Subcutaneous adipose tissue (tissue), 4 donors: ENCODE results near the gene STK32B. TPM values are rescaled to one million over a fixed set of nuclear protein-coding genes. Genes with fewer than 3 reads are reported as not detected.

Experiments
- total RNA-seq, 4 donors: library from RNA; depleted of rRNA; stranded (reverse); fragments of >200 nt; gene quantifications; one replicate each; pipeline ENCODE4 v1.1.0, GENCODE V29; 2016
- TF ChIP-seq, protein P1 (sequence below): fragments of 450-650 bp; IDR thresholded peaks from one replicate; pipeline ENCODE4 v1.5.1; 2016; ENCODE audit warnings: low read depth, mild to moderate bottlenecking, control low read depth, antibody characterized with exemption, moderate library complexity

STK32B gene
- total RNA-seq, 4 donors from 2014 or later: 1.3 to 3.2 (median 2.3) TPM

GRCh38 chr4:5209862-5210261 is 158.6 kb downstream of the STK32B start:
- TF ChIP-seq, protein P1, sequence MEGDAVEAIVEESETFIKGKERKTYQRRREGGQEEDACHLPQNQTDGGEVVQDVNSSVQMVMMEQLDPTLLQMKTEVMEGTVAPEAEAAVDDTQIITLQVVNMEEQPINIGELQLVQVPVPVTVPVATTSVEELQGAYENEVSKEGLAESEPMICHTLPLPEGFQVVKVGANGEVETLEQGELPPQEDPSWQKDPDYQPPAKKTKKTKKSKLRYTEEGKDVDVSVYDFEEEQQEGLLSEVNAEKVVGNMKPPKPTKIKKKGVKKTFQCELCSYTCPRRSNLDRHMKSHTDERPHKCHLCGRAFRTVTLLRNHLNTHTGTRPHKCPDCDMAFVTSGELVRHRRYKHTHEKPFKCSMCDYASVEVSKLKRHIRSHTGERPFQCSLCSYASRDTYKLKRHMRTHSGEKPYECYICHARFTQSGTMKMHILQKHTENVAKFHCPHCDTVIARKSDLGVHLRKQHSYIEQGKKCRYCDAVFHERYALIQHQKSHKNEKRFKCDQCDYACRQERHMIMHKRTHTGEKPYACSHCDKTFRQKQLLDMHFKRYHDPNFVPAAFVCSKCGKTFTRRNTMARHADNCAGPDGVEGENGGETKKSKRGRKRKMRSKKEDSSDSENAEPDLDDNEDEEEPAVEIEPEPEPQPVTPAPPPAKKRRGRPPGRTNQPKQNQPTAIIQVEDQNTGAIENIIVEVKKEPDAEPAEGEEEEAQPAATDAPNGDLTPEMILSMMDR: no peak

DNA sequence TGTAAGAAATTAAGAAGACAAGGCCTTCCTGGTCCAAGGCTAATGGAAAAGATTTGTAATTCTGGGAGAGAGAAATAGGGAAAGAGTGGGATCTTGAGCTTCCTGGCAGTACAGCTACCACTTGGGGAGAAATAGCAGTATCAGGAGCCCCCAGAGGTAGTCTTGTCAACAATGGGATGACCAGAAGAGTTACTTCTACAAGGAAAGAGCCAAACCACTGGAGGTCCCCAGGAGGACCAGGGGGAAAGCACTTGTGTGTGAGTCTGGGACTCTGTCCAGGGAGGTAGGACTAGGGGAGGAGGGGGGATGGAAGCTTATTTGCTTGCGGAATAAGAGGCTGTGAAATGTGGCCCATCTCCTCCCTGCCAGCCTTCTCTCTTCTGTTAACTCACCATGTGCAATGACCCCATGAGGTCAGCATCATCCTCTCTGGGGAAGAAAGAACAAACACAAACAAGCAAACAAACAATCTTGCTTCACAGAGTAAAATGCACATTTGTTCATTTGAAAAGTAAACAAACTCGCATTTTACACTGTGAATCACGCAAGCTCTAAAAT is 160.1 kb downstream of the STK32B start:
- TF ChIP-seq, protein P1: no peak

DNA sequence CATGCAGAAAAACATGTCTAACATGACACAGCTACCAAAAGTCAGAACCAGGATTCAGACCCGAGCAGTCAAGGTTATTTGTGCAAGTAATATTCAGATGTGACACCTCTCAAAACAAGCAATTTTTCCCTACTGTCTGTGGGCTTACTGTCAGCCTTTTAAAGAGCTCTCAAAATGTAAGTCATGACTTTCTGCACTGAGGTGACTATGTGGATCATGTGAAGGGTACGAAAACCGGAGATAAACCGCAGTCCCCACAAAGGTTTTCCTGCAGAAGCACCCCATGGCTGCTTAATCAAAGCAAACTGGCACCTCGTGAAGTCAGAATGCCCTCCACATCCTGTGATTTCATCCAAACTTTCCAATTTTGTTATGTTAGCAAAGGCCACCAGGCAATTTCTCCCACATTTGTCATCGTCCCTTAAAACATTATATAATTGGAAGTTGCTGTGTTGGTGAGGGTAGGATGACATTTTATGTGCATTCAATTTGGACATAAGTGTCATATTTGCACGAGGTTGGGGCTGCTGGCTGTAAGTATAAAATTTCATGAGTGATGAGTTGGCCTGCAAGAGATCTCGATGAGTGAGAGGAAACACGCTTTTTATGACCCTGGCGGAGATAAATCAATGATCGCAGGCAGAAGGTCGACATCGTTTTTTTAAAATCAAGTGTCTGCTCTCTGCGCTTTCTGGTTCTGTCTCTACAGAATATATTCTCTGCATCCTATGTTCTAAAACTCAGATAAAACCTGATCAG is 161.2 kb downstream of the STK32B start:
- TF ChIP-seq, protein P1: no peak

GRCh38 chr4:5213087-5213595 is 161.9 kb downstream of the STK32B start:
- TF ChIP-seq, protein P1: no peak

- TF ChIP-seq, protein P1: no peak
Observed at GRCh38 chr4:5215321-5215720, 164.0 kb downstream of the STK32B start.

DNA sequence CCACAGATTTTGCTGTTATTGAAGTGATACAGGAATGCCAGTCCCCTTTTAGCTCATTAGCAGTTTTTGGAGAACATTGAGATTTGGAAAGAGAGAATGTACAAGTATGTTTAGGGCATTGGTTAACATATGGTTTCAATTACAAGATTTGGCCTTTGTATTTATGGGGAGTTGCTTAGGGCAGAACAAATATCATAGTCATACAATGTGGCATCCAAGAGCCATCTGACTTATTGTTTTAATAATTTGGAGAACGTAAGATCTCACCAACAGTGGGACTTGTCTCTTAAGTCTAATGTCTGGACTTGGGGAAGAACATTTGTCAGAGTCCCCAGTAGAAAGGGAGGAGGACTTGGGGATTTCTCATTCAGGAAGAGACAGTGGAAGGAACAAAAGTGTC is 166.1 kb downstream of the STK32B start:
- TF ChIP-seq, protein P1: no peak

GRCh38 chr4:5218376-5219069 is 167.2 kb downstream of the STK32B start:
- TF ChIP-seq, protein P1: no peak
